ENCODE results near the gene GABRR2.

- TF ChIP-seq CTCF (IDR thresholded peaks at IDR 0.05), result no peak
- TF ChIP-seq POLR2A (IDR thresholded peaks at IDR 0.05), result no peak
Observed at GRCh38 chr6:89254569-89254968, 60.5 kb downstream of the GABRR2 start.

Data from lower leg skin (tissue), 3 donors.